MM.1S (cell line): ENCODE data around the gene GOSR2.

Experiments
- DNase-seq: peaks from one replicate; pipeline ENCODE4 v3.0.0-alpha.2; 2015
- H2AFZ ChIP-seq: fragments of 300-600 bp; sonication (generic); 2 replicates; pipeline ENCODE4 v1.6.0; 2016; ENCODE audit warnings: antibody characterized with exemption, low read length
- H3F3A ChIP-seq: fragments of 300-600 bp; sonication (generic); 2 replicates; pipeline ENCODE4 v1.6.1; 2016; ENCODE audit warnings: mild to moderate bottlenecking, antibody characterized with exemption, low read length, moderate library complexity, mixed read lengths; ENCODE audit not compliant: insufficient read depth
- H3K27ac ChIP-seq: fragments of 300-600 bp; sonication (generic); 2 replicates; pipeline ENCODE4 v1.5.1; 2016; ENCODE audit warnings: mild to moderate bottlenecking, low read length
- H3K27me3 ChIP-seq: fragments of 300-600 bp; sonication (generic); replicated peaks from 2 replicates; pipeline ENCODE4 v1.6.0; 2016; ENCODE audit warnings: low read length; ENCODE audit not compliant: insufficient read depth
- H3K36me3 ChIP-seq: fragments of 300-600 bp; sonication (generic); replicated peaks from 2 replicates; pipeline ENCODE4 v1.6.1; 2016; ENCODE audit warnings: mild to moderate bottlenecking, low read length, mixed read lengths; ENCODE audit not compliant: insufficient read depth
- H3K4me1 ChIP-seq: fragments of 300-600 bp; sonication (generic); 2 replicates; pipeline ENCODE4 v1.6.1; 2016; ENCODE audit warnings: low read length, mixed read lengths
- H3K4me2 ChIP-seq: fragments of 300-600 bp; sonication (generic); 2 replicates; pipeline ENCODE4 v1.6.0; 2016; ENCODE audit warnings: low read depth, low read length
- H3K4me3 ChIP-seq: fragments of 300-600 bp; sonication (generic); 2 replicates; pipeline ENCODE4 v1.5.1; 2016; ENCODE audit warnings: low read length, mixed read lengths
- H3K79me2 ChIP-seq: fragments of 300-600 bp; sonication (generic); 2 replicates; pipeline ENCODE4 v1.6.1; 2016; ENCODE audit warnings: mixed run types, low read length, mixed read lengths
- H3K9ac ChIP-seq: fragments of 300-600 bp; sonication (generic); 2 replicates; pipeline ENCODE4 v1.6.1; 2016; ENCODE audit warnings: low read length, mixed read lengths
- H3K9me2 ChIP-seq: fragments of 300-600 bp; sonication (generic); replicated peaks from 2 replicates; pipeline ENCODE4 v1.6.1; 2016; ENCODE audit warnings: mild to moderate bottlenecking, low read length, mixed read lengths; ENCODE audit not compliant: insufficient read depth
- H3K9me3 ChIP-seq: fragments of 300-600 bp; sonication (generic); replicated peaks from 2 replicates; pipeline ENCODE4 v1.6.1; 2016; ENCODE audit warnings: mild to moderate bottlenecking, low read length, mixed read lengths; ENCODE audit not compliant: insufficient read depth
- H4K20me1 ChIP-seq: fragments of 300-600 bp; sonication (generic); 2 replicates; pipeline ENCODE4 v1.6.1; 2016; ENCODE audit warnings: mild to moderate bottlenecking, low read length, moderate library complexity, mixed read lengths; ENCODE audit not compliant: insufficient read depth
- EZH2 ChIP-seq: fragments of 300-600 bp; sonication (generic); optimal IDR thresholded peaks from 2 replicates; pipeline ENCODE3; 2017; ENCODE audit warnings: low read depth, mild to moderate bottlenecking, antibody characterized with exemption, low read length, mixed read lengths
- EZH2phosphoT487 ChIP-seq: fragments of 300-600 bp; sonication (generic); IDR thresholded peaks from 2 replicates; pipeline ENCODE4 v1.6.1; 2018; ENCODE audit warnings: antibody characterized with exemption, low read length
- TF ChIP-seq, protein P1 (sequence below): fragments of 300-600 bp; sonication (generic); IDR thresholded peaks from 2 replicates; pipeline ENCODE4 v1.5.1; 2016; ENCODE audit warnings: antibody characterized with exemption, low read length, mixed read lengths

GOSR2 gene

DNA sequence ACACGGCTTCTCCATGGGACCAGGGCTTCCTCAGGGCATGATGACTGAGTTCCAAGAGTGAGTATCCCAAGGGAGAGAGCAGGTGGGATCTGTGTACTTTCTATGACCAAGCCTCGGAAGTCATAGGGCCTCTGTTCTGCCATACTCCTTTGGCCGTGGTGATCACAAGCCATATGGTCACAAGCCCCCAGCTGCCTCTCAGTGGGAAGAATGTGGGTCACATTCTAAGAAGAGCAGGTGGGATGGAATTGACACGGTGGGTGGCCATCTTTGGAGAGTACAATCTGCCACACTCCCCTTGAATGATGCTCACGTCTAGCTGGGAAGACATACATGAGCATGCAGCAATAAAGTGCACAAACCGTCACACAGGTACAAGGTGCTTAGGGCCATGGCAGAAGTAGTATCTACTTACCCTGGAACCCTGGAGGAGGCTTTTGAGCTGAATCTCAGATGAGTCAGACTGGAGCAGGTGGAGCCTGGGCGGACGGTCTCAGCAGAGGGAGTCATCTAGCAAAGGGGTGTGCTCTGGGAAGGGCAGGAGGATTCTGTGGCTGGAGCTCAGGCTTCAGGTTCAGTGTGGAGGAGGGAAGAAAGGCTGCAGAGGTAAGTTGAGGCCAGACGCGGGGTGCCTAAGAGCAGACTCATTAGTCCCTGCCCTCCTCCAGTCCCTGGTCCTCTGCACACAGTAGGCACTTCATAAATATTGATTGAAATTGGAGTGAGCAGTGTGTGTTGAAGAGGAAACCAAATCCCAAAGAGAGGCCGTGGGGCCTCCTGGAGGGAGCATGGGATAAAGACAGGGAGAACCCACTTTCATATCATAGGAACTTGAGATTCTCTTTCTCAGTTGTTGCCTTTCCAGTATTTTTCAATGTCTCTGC, 26.6 kb downstream of the GOSR2 start:
- no peaks in the 10 kb centered on the region for H3K9me2 ChIP-seq
- TF ChIP-seq, protein P1, sequence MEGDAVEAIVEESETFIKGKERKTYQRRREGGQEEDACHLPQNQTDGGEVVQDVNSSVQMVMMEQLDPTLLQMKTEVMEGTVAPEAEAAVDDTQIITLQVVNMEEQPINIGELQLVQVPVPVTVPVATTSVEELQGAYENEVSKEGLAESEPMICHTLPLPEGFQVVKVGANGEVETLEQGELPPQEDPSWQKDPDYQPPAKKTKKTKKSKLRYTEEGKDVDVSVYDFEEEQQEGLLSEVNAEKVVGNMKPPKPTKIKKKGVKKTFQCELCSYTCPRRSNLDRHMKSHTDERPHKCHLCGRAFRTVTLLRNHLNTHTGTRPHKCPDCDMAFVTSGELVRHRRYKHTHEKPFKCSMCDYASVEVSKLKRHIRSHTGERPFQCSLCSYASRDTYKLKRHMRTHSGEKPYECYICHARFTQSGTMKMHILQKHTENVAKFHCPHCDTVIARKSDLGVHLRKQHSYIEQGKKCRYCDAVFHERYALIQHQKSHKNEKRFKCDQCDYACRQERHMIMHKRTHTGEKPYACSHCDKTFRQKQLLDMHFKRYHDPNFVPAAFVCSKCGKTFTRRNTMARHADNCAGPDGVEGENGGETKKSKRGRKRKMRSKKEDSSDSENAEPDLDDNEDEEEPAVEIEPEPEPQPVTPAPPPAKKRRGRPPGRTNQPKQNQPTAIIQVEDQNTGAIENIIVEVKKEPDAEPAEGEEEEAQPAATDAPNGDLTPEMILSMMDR = no peak
- no peak for TF ChIP-seq EZH2phosphoT487
- TF ChIP-seq EZH2 = no peak
- no peaks in the 10 kb centered on the region for H3F3A ChIP-seq
- no peaks in the 10 kb centered on the region for H3K79me2 ChIP-seq
- no peak overlapping the region for H3K27ac ChIP-seq
- no peak overlapping the region for H3K4me2 ChIP-seq
- no peaks in the 10 kb centered on the region for H3K36me3 ChIP-seq
- H3K4me3 ChIP-seq = no peak overlapping the region
- H2AFZ ChIP-seq = no peak overlapping the region
- no peaks in the 10 kb centered on the region for H4K20me1 ChIP-seq
- no peak overlapping the region for H3K9ac ChIP-seq
- H3K27me3 ChIP-seq = no peaks in the 10 kb centered on the region
- H3K9me3 ChIP-seq = no peaks in the 10 kb centered on the region
- DNase-seq = no peak
- no peaks in the 10 kb centered on the region for H3K4me1 ChIP-seq

DNA sequence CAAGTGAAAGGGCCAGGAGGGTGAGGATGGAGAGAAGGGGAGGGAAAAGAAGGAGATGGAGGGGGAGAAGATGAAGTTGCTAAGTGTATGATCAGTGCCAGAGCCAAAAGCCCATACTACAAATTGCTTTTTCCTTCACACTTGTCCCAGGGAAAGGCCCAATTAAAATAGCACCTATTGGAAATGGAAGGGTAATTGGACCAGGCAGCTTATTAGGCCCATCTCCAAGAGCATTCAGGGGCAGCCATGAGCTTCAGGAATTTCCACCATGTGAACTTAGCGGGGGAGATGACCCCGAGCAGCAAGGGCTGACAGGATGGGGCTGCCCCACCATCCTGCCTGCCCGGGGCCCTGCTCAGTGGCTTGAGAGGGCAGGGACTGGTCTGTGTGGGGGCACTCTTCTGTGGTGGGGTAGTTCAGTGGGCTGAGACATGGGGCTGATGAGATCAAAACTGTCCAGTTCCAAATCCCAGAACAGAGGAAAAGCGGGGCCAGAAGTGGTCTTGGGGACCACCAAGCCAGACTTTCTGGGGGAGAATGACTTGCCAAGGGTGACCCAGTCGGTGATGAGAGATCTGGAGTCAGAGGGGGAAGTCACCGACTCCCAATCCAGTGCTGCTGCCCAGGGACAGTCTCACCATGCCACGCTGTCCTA, 27.5 kb downstream of the GOSR2 start:
- H3K27ac ChIP-seq = no peak overlapping the region
- no peaks in the 10 kb centered on the region for H4K20me1 ChIP-seq

DNA sequence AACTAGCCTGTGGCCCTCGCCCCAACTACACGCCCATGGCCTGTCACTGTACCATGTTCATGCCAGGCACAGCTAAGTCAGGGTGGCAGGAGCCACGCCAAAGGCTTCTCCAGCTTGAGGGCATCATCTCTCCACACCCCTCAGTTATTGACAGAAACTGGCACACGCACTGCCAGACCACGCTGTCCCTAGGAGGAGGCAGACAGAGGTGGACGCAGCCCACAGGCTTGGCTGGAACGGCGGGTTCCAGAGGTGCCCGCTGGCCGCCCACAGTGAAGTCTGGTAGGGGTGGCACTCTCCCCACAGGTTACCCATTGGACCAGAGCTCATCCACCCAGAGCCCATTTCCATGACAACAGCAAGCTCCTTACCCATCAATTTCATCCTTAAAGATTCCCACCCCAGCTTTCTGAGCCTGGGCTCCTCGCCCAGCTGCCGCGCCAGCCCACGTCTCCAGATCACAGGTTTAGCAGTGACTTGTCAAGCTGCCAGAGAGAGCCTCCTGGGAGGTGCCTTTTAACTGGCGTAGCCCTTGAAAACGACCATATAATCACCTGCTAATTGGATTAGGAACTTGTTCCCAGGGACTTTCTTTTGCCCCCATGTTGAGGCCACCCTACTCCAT, 28.1 kb downstream of the GOSR2 start:
- Histone ChIP-seq H3K9ac (no peak overlapping the region), H3K4me2 (no peak overlapping the region), H4K20me1 (no peaks in the 10 kb centered on the region), H3K27ac (no peak overlapping the region), H3K27me3 (no peaks in the 10 kb centered on the region), H3F3A (no peaks in the 10 kb centered on the region), H3K4me1 (no peaks in the 10 kb centered on the region), H3K79me2 (no peaks in the 10 kb centered on the region), H3K4me3 (no peak overlapping the region), H3K9me2 (no peaks in the 10 kb centered on the region), H3K36me3 (no peaks in the 10 kb centered on the region), H2AFZ (no peak overlapping the region), H3K9me3 (no peaks in the 10 kb centered on the region)
- no peak for DNase-seq
- TF ChIP-seq EZH2phosphoT487 (no peak), EZH2 (no peak)
- TF ChIP-seq, protein P1 = no peak

More for the DNA sequence above, 27.5 kb downstream of the GOSR2 start:
- DNase-seq = no peak
- Histone ChIP-seq H3F3A (no peaks in the 10 kb centered on the region), H3K36me3 (no peaks in the 10 kb centered on the region), H3K9ac (no peak overlapping the region), H3K4me1 (no peaks in the 10 kb centered on the region), H3K9me3 (no peaks in the 10 kb centered on the region), H3K27me3 (no peaks in the 10 kb centered on the region), H2AFZ (no peak overlapping the region), H3K4me2 (no peak overlapping the region), H3K4me3 (no peak overlapping the region), H3K9me2 (no peaks in the 10 kb centered on the region), H3K79me2 (no peaks in the 10 kb centered on the region)
- TF ChIP-seq, protein P1 = no peak
- TF ChIP-seq EZH2phosphoT487 = no peak
- TF ChIP-seq EZH2 = no peak
